OCI-LY3 (cell line): ENCODE results near the gene PTPRD.

Experiments
- CTCF ChIP-seq: fragments of 200-600, 300-600 bp; sonication (generic); IDR thresholded peaks from 2 replicates; pipeline ENCODE4 v1.5.1; 2014; ENCODE audit warnings: antibody characterized with exemption, low read length, low read depth
- EZH2phosphoT487 ChIP-seq: fragments of 200-600 bp; shearing (Covaris generic); IDR thresholded peaks from 2 replicates; pipeline ENCODE4 v1.6.1; 2018; ENCODE audit warnings: antibody characterized with exemption, mixed run types, low read depth

- no peak for TF ChIP-seq CTCF
- TF ChIP-seq EZH2phosphoT487: no peak
These were observed 2248.6 kb downstream of the PTPRD start for GRCh38 chr9:8364026-8364752.
